ENCODE data around the gene UBE2D1.

Gene UBE2D1

GRCh38 chr10:58319599-58319998 is 15.2 kb upstream of the UBE2D1 start:
- Mint-ChIP-seq H3K27me3 (ENCODE audit: low read depth, poor library complexity) (peaks cover 19% of the 10 kb centered on the region), H3K27ac (no peak overlapping the region), H3K4me1 (peaks cover 11% of the 10 kb centered on the region), H3K9me3 (no peaks in the 10 kb centered on the region), H3K4me3 (no peak overlapping the region), H3K36me3 (ENCODE audit: low read depth) (no peaks in the 10 kb centered on the region)
- no peak for TF ChIP-seq CTCF (IDR thresholded peaks at IDR 0.05)
- DNase-seq = no peak

GRCh38 chr10:58320351-58321049 is 14.3 kb upstream of the UBE2D1 start:
- no peak for DNase-seq
- peaks cover 11% of the 10 kb centered on the region for H3K4me1 Mint-ChIP-seq
- peaks cover 16% of the 10 kb centered on the region for H3K27me3 Mint-ChIP-seq (ENCODE audit: low read depth, poor library complexity)
- no peaks in the 10 kb centered on the region for H3K9me3 Mint-ChIP-seq
- no peaks in the 10 kb centered on the region for H3K36me3 Mint-ChIP-seq (ENCODE audit: low read depth)
- no peak for TF ChIP-seq CTCF (IDR thresholded peaks at IDR 0.05)
- H3K27ac Mint-ChIP-seq = no peak overlapping the region
- H3K4me3 Mint-ChIP-seq = no peak overlapping the region

- no peaks in the 10 kb centered on the region for H3K9me3 Mint-ChIP-seq
- DNase-seq = no peak
- H3K27me3 Mint-ChIP-seq (ENCODE audit: low read depth, poor library complexity) = peaks cover 19% of the 10 kb centered on the region
- no peaks in the 10 kb centered on the region for H3K36me3 Mint-ChIP-seq (ENCODE audit: low read depth)
- no peak overlapping the region for H3K4me3 Mint-ChIP-seq
- no peak for TF ChIP-seq CTCF (IDR thresholded peaks at IDR 0.05)
- peaks cover 11% of the 10 kb centered on the region for H3K4me1 Mint-ChIP-seq
- H3K27ac Mint-ChIP-seq = peak overlapping the region; percentile 95
These were observed 12.6 kb upstream of the UBE2D1 start for GRCh38 chr10:58322072-58322834.

- Mint-ChIP-seq H3K27ac (peak overlapping the region; percentile 95), H3K4me3 (no peak overlapping the region), H3K4me1 (peaks cover 11% of the 10 kb centered on the region), H3K9me3 (no peaks in the 10 kb centered on the region), H3K27me3 (ENCODE audit: low read depth, poor library complexity) (peaks cover 19% of the 10 kb centered on the region), H3K36me3 (ENCODE audit: low read depth) (no peaks in the 10 kb centered on the region)
- DNase-seq = no peak
- no peak for TF ChIP-seq CTCF (IDR thresholded peaks at IDR 0.05)
These were observed 12.0 kb upstream of the UBE2D1 start for GRCh38 chr10:58322835-58323209.

GRCh38 chr10:58326967-58327381 is 7.8 kb upstream of the UBE2D1 start:
- Mint-ChIP-seq H3K27me3 (ENCODE audit: low read depth, poor library complexity) (peaks cover 20% of the 10 kb centered on the region), H3K4me3 (no peak overlapping the region), H3K4me1 (peaks cover 11% of the 10 kb centered on the region), H3K9me3 (no peaks in the 10 kb centered on the region), H3K36me3 (ENCODE audit: low read depth) (no peaks in the 10 kb centered on the region), H3K27ac (no peak overlapping the region)
- TF ChIP-seq CTCF (IDR thresholded peaks at IDR 0.05) = no peak
- DNase-seq = no peak

Data from nephron progenitor cell (in vitro differentiated cells).